HG02840 (cell line): Measurements from ENCODE around the gene MPRIP.
"Not testable (repeated sequence)": the region's sequence is repeated elsewhere in the genome, so short reads cannot be mapped to it uniquely, and the experiment has no call there.

Experiments
- ATAC-seq: cut with Tn5 transposase; IDR thresholded peaks from one replicate; pipeline ENCODE4 v1.9.1; 2021; ENCODE audit warnings: mild to moderate bottlenecking, moderate library complexity, moderate number of reproducible peaks; ENCODE audit not compliant: unreplicated experiment, low FRiP score

Gene MPRIP, protein sequence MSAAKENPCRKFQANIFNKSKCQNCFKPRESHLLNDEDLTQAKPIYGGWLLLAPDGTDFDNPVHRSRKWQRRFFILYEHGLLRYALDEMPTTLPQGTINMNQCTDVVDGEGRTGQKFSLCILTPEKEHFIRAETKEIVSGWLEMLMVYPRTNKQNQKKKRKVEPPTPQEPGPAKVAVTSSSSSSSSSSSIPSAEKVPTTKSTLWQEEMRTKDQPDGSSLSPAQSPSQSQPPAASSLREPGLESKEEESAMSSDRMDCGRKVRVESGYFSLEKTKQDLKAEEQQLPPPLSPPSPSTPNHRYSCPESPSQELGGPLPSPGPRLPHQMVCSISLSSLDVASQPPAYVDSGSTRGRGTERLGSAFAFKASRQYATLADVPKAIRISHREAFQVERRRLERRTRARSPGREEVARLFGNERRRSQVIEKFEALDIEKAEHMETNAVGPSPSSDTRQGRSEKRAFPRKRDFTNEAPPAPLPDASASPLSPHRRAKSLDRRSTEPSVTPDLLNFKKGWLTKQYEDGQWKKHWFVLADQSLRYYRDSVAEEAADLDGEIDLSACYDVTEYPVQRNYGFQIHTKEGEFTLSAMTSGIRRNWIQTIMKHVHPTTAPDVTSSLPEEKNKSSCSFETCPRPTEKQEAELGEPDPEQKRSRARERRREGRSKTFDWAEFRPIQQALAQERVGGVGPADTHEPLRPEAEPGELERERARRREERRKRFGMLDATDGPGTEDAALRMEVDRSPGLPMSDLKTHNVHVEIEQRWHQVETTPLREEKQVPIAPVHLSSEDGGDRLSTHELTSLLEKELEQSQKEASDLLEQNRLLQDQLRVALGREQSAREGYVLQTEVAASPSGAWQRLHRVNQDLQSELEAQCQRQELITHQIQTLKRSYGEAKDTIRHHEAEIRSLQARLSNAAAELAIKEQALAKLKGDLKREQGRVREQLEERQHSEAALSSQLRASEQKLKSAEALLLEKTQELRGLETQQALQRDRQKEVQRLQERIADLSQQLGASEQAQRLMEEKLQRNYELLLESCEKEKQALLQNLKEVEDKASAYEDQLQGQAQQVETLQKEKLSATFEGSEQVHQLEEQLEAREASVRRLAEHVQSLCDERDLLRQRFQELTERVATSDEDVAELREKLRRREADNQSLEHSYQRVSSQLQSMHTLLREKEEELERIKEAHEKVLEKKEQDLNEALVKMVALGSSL (N-terminal part only)

DNA sequence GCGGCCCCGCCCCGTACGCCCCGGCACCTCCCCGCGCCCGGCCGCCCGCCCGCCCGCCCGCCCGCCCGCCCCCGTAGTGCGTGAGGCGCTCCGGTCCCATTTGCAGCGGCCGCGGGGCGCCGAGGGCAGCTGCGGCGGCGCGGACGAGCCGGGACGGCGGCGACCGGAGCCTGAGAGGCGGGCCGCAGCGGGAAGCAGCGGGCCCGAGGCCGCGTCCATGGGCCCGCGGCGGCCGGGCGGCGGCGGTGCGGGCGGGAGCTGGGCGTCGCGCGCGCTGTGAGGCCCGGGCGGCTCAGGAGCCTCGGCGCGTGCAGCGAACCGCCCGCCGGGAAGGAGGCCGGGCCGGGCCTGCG lies at the start of gene MPRIP:
TSS of gene MPRIP (plus strand) at position 74 of the 353 bp plus-strand sequence. CDS start 392 bp downstream, outside the sequence.
- no peak for ATAC-seq

DNA sequence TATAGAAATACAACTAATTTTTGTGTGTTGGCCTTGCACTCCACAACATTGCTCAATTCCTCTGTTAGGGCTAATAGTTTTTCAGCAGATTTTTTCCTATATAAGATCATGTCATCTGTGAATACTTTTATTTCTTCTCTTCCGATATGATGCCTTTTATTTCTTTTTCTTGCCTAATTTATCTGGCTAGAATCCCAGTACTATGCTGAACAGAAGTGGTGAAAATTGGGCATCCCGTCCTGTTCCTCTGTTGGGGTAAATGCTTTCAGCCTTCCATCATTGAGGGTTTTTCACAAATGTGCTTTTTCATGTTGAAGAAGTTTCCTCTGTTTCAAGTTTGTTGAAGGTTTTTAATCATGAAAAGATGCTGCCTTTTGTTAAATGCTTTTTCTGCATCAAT lies 47.6 kb upstream of the MPRIP start:
- ATAC-seq: no peak

DNA sequence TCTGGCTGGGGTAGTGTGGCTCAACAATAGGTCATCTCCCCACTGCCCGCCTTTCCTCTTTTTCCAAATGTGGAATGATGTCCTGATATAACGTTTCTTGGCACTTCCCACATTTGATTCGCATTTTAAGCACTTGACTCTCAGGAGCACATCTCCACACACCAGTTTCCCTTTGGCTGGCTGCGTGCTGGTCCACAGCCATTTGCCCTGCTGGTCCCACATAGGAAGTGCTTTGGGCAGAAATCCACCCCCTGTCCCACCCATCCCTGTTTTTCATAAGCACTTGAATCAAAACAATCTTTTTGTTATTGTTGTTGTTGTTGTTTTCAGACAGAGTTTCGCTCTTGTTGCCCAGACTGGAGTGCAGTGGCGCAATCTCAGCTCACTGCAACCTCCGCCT lies 46.3 kb upstream of the MPRIP start:
- ATAC-seq: no peak

DNA sequence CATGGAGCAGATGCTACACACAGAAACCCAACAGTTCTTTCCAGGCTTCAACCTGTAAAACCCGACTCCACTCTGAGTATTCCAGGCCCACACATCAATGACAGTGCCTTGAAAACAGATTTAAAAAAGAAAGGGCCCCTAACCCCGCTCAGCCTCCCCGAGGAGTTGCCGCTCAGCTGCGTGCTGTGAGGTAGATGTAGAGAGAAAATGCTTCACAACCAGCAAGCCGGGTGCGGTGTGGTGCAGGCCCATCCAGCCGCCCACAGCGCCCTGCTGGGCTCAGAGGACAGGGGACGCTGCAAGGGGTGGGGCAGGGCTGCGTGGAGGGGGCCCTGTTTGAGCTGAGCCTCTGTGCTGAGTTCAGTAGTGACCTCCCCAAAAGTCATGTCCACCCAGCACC lies 45.5 kb upstream of the MPRIP start:
- not testable (repeated sequence) for ATAC-seq

DNA sequence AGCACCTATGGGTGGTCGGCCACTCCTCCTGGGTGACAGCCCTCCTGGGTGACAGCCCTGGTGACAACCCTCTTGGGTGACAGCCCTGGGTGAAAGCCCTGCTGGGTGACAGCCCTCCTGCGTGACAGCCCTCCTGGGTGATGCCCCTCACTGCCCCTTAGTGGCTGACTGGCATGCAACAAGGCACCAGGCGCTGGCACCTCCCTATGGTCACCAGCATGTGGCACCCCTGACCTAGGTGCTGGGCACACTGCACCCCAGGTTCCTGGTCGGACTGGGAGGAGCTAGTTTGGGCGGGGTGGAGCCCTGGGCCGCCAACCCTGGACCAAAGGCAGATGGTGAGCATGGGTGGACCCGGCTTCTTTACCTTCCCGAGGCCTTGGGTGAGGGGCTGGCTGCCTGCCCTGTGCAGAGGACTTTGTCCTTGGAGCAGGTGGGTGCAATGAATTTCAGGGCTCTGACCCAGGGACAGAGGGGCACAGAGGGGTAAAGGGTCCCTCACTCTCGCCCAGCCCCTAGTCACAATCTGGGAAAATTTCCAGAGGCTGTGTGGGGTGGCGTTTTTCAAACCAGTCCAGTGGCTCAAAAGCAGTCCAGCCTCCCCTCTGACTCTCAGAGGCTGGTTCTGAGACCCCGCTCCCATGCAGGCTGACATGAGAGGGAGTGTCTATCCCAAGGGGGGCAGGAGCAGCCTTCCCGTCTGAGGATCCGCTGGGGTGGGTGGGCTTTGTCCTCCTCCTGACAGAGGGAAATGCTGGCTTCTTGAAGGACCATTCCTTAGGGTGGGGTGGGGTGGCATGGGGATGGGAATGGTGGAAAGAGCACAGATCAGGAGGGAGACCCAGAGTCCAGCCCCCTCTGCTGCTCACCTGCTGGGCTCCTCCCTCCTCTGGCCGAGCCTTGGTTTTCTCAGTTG lies 44.5 kb upstream of the MPRIP start:
- ATAC-seq: no peak

DNA sequence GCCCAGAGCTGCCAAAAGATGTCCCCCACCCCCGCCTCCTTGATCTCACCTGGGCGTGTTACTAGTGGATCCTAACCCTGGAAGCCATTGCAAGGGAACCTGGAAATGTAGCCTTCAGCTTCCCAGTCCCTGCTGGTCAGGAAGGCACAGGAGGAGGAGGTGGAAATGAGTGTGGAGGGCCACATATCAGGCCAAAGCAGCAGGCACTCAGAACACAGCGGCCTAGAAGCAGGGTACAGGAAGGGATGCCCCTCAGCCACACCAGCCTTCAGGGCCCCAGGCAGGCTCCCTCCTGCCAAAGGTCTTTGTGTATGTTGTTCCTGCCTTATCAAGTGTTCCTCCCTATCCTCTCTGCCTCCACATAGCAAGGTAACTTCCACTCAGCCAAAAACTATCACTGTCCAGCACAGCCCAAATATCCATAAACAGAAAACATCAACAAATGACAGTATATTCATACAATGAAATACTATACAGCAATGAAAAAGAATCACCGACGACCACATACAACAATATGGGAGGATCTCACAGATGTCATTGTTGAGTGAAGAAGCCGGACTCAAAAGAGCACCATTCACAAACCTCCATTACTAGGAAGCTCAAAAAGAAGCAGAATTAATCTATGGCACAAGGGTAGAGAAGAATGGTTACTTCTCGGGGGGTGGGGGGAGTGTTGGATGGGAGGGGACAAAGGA lies 42.2 kb upstream of the MPRIP start:
- no peak for ATAC-seq

DNA sequence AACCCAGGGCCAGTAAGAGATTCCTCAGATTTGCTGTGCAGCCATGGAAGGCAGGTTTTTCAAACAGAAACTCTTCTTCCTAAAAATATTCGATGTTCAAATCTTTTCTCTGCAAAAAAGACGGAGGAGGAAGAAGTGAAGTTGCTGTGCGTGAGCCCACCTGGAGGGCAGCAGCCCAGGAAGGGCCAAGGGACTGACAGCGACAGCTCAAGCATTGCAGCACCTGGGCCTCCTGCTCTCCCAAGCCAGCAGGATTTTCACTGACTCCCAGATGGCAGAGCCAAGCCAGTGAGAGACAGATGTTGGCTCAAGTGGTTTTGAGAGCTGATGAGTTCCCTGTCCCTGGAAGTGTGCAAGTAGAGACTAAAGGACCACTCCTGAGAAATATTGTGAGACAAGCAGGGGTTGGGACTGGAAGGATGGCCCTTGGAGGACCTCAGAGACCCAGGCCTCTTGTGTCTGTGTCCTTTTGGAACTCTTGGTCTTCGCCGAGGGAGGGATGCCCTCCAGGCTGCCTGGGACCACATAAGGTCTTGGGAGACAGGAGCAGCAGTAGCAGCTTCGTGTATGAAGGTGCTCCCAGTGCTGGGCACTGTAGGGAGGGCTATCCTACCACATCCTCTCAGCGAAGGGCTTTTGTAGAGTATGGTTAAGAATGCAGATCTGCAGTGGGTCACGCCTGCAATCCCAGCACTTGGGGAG lies 41.0 kb upstream of the MPRIP start:
- no peak for ATAC-seq

DNA sequence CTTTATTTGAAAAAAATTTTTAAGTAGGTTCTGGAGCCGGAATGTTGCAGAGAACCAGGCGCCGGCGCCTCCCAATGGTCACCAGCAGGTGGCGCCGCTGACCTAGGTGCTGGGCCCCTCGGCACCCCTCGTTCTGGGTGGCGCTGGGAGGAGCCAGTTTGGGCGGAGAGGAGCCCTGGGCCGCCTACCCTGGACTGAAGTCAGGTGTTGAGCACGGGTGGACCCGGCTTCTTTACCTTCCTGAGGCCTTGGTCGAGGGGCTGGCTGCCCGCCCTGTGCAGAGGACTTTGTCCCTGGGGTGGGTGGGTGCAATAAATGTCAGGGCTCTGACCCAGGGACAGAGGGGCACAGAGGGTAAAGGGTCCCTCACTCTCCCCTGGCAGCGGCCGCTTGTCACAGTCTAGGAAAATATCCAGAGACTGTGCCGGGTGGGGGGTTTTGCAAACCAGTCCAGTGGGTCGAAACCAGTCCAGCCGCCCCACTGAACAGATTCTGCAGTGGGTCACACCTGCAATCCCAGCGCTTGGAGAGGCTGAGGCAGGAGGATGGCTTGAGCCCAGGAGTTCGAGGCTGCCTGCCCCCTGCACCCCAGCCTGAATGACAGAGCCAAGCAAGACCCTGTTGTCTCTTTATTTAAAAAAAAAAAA lies 40.3 kb upstream of the MPRIP start:
- no peak for ATAC-seq

DNA sequence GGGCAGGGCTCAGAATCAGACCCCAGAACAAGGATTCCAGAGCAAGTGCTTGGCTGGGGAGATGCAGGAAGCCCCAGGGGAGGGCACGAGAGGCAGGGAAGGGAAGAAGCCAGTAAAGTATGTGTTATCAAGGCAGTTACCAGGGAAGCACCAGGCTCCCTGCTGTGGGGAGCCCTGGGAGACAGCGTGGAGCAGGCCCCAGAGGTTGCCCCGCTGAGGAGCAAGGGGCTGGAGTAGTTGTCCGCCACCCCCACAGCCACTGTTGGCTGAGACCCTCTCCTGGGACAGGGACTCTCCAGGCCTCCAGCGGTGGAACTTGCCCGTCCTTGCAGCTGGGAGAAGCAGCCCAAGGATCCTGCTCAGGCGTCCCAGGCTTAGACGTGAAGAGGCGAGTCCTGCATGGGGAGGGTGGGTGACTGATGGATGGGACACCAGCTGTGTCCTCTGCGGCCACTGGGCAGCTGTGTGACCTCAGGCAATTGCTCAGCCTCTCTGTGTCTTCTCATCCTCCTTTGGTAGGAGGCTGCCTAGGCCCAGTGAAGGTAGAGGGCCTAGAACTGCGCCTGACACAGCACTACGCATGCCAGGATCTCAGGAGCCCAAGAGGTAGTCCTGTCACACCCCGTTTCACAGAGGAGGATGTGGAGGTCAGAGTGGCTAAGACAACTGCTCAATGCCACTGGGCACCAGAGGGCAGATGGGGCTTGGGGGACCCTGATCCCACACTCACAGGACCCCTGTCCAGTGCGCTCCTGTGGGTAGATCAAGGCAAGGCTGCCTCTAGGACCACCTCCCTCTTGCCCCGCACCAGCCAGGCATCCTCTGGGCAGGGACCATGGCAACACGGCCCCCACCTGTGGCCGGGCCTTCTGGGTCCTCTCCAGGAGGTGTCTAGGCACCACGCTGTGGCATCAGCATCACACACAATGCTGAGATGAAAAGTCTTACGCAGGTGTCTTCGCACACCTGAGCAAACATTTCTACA lies 39.2 kb upstream of the MPRIP start:
- not testable (repeated sequence) for ATAC-seq

DNA sequence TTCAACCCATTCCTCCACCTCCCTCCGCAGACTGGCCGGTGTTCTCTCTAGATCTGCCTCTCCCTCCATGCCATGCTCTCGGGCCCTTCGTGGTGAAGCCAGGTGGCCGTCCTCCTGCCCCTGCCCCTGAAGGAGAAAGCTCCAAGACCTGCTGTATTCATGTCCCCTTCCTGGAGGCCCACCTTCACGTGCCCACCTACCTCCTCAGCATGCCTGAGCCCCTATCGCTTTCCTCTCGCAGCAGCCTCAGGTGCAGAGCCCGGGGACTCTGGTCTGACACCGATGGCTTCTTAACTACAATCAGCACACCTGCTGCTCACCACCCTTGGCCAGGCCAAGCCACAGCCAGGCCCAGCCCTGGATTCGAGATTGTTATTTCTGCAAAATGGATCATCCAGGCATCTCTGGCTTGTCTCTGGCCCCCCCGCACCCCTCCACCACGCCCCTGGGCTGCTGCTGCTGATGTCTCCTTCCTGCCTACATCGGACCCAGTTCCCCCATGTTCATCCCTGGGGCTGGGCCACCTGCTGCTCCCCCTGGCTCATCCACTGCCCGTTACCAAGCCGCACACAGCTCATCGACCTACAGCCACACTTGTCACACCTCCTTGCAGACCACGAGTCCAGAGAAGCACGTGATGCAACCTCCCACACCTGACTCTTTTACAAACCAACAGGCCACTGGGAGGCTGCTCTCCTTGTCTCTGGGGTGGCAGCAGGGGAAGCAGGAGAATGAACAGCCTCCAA lies 37.8 kb upstream of the MPRIP start:
- ATAC-seq: no peak

DNA sequence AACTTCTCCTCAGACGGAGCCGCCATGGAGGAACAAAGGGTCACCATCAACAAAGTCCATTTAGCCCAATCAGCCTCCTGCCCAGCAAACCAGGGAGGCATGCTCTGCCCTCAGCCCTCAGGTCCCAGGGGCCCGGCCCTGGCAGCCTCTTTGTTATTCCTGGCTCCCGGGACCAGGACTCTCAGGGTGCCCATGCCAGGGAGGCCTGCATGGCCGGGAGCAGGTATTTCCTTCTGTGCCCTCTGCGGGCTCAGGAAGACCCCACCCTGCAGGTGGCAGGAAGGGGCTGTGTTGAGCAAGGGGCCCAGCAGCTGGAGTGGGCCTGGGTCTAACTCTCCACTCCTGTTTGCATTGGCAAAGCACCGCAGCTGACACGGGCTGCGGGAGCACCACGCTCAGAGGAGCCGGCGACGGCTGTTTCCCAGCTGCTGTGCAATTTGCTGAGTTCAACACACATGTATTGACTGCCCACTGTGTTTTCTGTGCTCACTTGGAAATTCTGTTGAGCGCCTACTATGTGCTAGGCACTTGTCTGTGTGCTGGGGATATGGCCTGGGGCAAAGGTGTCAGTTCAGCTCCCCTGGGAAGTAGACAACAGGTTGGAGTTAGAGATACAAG lies 37.2 kb upstream of the MPRIP start:
- not testable (repeated sequence) for ATAC-seq

DNA sequence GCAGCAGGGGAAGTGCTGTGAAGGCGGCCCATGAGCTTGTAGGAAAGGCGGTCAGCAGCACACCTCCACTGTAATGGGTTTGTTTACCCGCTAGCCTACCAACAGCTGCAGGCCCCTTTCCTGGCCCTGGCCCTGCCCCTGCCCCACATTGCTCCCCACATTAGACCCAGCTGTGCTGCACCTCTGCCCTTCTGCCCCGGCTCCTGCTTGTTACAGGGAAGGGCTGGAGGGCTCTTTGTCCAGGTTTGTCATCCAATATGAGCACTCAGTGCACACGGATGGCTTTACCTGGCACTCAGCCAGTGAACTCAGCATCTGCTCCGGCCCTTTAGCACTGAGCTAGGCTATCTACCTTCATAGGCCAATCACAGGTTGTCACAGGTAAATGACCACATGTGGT lies 34.4 kb upstream of the MPRIP start:
- not testable (repeated sequence) for ATAC-seq

DNA sequence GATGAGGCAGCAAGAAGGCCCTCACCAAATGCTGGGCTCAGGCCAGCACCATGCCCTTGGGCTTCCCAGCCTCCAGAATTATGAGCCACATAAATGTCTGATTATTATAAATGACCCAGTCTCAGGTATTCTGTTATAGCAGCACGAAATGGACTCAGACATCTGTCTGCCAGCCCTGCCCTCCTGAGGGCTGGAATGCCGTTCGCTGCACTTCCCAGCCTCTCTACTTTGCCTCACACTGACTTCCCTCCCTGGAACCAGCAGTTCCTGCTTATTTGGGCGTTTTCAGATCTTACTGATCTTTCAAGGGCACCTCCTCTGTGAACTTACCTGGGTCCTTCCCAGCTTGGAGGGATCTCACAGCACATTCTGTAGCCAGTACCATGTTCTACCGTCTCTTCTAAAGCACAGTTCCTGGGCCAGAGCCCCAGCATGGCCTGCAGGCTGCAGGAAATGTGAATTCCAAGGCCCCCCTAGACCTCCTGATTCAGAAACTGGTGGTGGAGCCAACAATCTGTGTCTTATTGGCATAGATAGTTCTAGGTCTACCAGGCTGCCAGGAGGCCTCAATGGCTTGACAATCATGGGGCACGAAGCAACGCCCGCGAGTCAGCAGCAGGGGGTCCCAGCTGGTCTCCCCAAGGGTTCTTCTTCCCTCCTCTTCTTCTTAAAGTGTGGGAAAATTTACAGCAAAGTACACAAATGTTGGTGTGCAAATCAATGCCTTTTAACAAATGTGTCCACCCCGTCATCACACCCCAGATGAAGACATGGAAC lies 33.4 kb upstream of the MPRIP start:
- ATAC-seq: not testable (repeated sequence)

DNA sequence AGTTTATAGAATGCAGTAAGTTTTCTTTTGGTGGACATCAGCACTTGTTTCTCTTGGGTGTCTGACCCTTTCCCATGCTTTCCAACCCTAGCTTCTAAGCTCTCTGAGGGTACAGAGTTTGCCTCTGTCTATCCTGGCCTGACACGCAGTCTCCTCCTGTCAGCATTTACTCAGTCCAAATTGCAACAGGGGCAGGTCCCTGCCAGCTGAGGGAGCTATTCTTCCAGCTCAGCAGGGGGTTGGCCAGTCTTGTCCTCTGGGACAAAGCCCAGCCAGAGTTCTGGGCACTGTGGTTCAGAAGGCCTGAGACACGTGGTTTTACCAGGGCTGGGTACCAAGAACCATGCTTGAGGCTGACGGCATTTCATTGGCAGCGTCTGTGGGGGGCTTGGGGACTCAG lies 32.3 kb upstream of the MPRIP start:
- ATAC-seq: not testable (repeated sequence)

DNA sequence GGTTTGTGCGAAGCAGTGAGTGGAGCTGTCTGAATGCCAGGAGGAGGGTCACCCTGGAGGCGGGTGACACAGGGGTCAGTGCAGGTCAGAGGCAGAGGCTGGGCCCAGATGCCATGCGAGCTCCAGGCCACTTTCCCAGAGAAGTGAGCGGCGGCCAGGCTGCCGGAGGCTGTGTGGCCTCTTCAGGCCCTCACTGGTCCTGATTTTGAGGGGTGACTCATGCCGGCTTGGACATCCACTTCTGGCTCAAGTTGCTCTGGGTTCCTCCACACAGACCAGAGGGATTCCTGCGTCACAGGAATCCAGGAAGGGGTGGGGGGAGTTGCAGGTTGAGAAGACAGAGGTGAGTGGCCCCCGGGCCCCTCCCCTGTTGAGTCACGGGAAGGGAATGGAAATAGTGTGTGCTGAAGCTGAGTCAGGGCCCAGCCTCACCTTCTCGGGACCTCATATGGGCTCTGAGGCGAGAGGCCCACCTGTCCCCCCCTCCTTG lies 31.7 kb upstream of the MPRIP start:
- ATAC-seq: not testable (repeated sequence)
